ENCODE results near the gene NSMCE1.
A peak's percentile ranks its signal among the peaks of the same experiment; 100 is the strongest.
"Not testable (repeated sequence)": the region's sequence is repeated elsewhere in the genome, so short reads cannot be mapped to it uniquely, and the experiment has no call there.

Gene NSMCE1

GRCh38 chr16:27303256-27304100, 34.9 kb upstream of the NSMCE1 start:
- DNase-seq (ENCODE audit: low read depth, low spot score), result no peak

- no peak for DNase-seq (ENCODE audit: low read depth, low spot score)
Measured at GRCh38 chr16:27302126-27302525, 33.6 kb upstream of the NSMCE1 start.

GRCh38 chr16:27301236-27301861, 32.8 kb upstream of the NSMCE1 start:
- DNase-seq (ENCODE audit: low read depth, low spot score), result no peak

GRCh38 chr16:27298132-27298531, 29.6 kb upstream of the NSMCE1 start:
- DNase-seq (ENCODE audit: low read depth, low spot score), result no peak

DNA sequence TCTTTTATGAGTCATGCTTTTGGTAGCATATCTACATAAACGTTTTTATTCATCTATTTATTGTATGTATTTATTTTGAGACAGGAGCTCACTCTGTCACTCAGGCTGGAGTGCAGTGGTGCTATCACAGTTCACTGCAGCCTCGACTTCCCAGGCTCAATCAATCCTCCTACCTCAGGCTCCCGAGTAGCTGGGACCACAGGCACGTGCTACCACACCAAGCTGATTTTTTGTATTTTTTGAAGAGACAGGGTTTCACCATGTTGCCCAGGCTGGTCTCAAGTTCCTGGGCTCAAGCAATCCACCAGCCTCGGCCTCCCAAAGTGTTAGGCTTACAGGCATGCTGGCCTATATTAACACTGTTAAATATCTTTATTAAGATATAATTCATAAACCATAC, 24.8 kb upstream of the NSMCE1 start:
- DNase-seq (ENCODE audit: low read depth, low spot score), result no peak

DNA sequence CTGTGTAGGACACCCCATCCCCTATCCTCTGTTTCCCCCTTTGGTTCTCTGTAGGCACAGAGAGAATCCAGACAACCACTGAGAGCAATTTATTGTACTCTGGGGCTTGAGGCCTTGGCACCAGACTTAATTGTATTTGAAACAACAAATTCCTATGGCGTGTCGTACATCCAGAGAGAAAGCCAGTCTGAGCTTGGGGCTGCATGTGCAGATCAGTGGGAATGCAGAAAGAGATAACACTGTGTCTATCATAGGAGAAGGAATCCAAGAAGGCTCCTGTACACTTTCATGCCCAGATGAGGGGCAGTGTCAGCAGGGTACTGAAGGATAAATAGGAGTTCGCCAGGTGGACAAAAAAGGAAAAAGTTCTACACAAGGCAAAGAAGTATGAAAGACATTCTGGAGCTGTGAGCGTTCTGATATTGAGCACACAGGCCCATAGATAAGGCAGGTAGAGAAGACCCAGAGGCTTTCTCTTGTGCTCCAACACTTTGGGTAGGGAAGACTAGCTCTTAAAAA, 23.2 kb upstream of the NSMCE1 start:
- DNase-seq (ENCODE audit: low read depth, low spot score), result no peak

DNA sequence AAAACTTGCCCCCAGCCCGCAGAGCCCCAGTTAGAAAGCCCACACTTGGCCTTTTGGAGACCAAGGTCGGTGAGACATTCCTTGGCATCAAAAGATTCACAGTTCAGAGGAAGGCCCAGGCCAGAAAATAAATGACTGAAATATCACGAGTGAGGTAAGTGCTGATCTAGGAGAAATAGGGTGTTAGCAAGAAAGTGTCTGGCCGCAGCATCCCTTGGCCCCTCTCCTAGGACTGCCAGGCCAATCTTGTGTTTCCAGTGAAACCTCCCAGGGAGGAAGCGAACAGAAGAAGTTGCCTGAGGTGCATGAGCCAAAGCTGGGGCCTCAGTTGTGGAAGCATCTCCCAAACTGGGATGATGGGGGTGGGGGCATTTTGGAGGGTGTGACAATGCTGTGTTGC, 22.5 kb upstream of the NSMCE1 start:
- DNase-seq (ENCODE audit: low read depth, low spot score), result no peak

- DNase-seq (ENCODE audit: low read depth, low spot score), result no peak
Measured at GRCh38 chr16:27290562-27290961, 22.0 kb upstream of the NSMCE1 start.

DNA sequence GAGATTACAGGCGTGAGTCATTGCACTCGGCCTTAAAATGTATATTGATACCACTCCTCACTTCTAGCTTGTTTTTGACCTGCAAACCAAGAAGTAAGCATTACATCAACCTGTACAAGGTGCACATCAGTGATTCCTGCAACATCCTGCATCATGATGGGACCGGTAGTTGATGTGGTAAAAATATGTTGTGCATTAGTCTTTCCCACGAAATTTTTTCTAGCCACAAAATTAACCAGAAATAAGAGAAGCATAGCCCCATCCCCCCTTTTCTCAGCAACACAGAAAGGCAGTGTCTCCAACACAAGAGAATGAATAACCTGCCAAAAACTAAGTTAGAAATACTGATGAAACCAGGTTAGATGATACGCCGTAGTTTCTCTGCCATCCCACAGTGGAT, 21.1 kb upstream of the NSMCE1 start:
- DNase-seq (ENCODE audit: low read depth, low spot score), result no peak

DNA sequence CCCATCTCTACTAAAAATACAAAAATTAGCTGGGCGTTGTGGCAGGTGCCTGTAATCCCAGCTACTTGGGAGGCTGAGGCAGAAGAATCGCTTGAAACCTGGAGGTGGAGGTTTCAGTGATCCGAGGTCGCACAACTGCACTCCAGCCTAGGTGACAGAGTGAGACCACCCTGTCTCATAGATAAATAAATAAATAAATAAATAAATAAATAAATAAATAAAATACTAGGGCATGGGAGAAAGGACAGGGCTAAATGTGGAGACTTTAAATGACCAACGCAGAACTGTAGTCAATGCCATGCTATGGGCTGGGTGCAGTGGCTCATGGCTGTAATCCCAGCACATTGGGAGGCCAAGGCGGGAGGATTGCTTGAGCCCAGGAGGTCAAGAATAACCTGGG, 19.7 kb upstream of the NSMCE1 start:
- DNase-seq (ENCODE audit: low read depth, low spot score), result not testable (repeated sequence)

DNA sequence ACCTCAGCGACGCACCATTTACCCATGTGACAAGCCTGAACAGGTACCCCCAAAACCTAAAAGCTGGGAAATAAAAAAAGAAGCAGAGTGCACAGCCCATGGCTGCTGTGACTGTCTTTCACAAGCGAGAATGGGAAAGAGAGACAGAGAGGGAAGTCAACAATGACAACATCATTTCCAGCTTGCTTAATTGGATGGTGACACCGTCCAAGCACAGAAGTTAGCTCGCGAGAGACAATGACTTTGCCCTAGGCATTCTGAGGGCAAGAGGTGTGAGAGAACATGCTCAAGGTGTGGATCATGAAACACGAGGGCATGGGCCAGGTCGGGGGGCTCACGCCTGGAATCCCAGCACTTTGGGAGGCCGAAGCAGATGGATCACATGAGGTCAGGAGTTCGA, 19.3 kb upstream of the NSMCE1 start:
- no peak for DNase-seq (ENCODE audit: low read depth, low spot score)

GRCh38 chr16:27287051-27287811, 18.7 kb upstream of the NSMCE1 start:
- no peak for DNase-seq (ENCODE audit: low read depth, low spot score)

DNA sequence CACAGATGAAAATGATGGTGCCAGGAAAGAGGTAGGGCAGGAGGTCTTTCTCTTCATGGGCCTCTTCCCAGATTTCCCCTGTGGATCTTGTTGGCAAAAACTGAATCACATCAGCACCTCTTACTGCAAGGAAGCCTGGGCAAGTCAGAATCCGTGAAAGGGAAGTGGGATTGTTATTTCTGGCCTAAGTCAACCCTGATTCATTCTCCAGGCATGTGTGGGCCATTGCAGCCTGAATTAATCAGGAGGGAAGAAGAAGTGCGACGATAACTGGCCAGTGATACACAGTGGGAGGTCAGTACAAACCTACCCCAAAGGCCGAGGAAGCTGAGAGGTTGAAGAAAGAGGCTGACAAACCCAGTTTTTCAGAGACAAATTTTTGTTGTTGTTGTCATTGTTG, 17.9 kb upstream of the NSMCE1 start:
- DNase-seq (ENCODE audit: low read depth, low spot score), result peak; percentile 95

- no peak for DNase-seq (ENCODE audit: low read depth, low spot score)
Measured at GRCh38 chr16:27285676-27286196, 17.2 kb upstream of the NSMCE1 start.

DNA sequence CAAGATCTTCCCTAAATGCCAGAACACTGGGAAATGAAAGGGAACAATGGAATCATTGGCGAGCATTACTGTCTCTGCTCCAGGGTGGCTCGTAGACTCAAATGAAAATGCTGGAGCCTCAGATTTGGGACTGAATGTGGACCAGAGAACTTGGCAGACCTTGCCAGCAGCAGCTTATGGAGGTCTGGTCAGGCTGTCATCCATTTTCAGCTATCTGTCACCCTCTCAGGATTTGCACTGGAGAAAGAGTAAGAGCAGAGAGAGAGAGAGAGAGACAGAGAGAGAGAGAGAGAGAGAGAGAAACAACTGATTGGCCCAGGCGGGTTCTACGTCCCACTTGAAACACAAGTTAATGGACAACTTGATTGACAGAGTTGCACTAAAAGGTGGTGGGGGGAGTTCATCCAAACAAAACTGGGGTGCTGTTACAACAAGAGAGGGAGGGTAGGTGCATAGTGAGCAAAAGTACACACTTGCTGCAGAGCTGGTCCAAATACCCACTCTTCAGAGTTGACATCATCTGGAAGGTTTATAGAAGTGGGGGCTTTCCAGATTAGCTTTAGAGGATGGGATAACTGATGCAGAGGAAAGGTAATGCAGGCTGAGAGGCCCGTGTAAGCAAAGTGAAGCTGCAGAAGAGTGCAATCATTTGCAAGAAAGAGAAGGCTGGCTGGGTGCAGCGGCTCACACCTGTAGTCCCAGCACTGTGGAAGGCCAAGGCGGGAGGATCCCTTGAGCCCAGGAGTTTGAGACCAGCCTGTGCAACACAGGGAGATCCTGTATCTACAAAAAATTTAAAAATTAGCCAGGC, 16.5 kb upstream of the NSMCE1 start:
- DNase-seq (ENCODE audit: low read depth, low spot score), result no peak

- no peak for DNase-seq (ENCODE audit: low read depth, low spot score)
Measured at GRCh38 chr16:27281243-27281642, 12.7 kb upstream of the NSMCE1 start.

- DNase-seq (ENCODE audit: low read depth, low spot score), result no peak
Measured at GRCh38 chr16:27275394-27275793, 6.8 kb upstream of the NSMCE1 start.

- not testable (repeated sequence) for DNase-seq (ENCODE audit: low read depth, low spot score)
Measured at GRCh38 chr16:27274424-27274874, 5.9 kb upstream of the NSMCE1 start.

GRCh38 chr16:27273670-27274423, 5.3 kb upstream of the NSMCE1 start:
- DNase-seq (ENCODE audit: low read depth, low spot score), result peak; percentile 37

DNA sequence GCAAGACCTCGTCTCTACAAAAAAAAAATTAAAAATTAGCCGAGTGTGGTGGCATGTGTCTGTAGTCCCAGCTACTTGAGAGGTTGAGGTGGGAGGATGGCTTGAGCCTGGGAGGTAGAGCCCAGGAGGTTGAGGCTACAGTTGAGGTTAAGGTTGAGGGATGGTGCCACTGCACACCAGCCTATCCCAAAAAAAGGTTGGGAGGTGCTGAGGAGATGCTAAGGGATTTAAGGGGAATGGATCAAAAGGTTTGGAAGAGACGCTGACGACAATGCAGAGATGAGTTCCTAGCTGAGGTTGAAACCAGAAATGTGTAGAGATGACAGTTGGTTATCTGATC, 4.7 kb upstream of the NSMCE1 start:
- no peak for DNase-seq (ENCODE audit: low read depth, low spot score)
